CD14-positive monocyte (primary cell): Measurements from ENCODE around the gene STXBP5. TPM values are rescaled to one million over a fixed set of nuclear protein-coding genes. Genes with fewer than 3 reads are reported as not detected.

Source experiments
- DNase-seq, 3 donors: peaks; one replicate each; pipeline ENCODE4 v3.0.0-alpha.2; 2011 to 2022
- H2AFZ ChIP-seq: 2 replicates; pipeline ENCODE4 v1.6.0; 2012; ENCODE audit warnings: mild to moderate bottlenecking, low read depth, low read length, inconsistent platforms; ENCODE audit not compliant: insufficient read depth, poor library complexity, severe bottlenecking
- H3K27ac ChIP-seq, 2 donors: 1 replicate in 1 of 2; 2 replicates in 1 of 2; pipeline ENCODE4 v1.5.1; 2012 to 2013; ENCODE audit warnings: low read length in 2 of 2, control low read depth in 1 of 2, inconsistent platforms in 1 of 2, low read depth in 1 of 2, mild to moderate bottlenecking in 1 of 2
- H3K27me3 ChIP-seq, 2 donors: one replicate each; pipeline versions ENCODE4 v1.6.0 to v1.6.1; 2011 to 2013; ENCODE audit warnings: low read length in 2 of 2; ENCODE audit not compliant: control insufficient read depth in 2 of 2, insufficient read depth in 2 of 2
- H3K36me3 ChIP-seq, 2 donors: replicated peaks in 1 of 2; 1 replicate in 1 of 2; 2 replicates in 1 of 2; pipeline versions ENCODE4 v1.5.1 to v1.6.1; 2012 to 2013; ENCODE audit warnings: low read length in 2 of 2, control low read depth in 1 of 2, inconsistent platforms in 1 of 2, mild to moderate bottlenecking in 1 of 2; ENCODE audit not compliant: insufficient read depth in 2 of 2, control insufficient read depth in 1 of 2
- H3K4me1 ChIP-seq, 2 donors: 1 replicate in 1 of 2; 2 replicates in 1 of 2; pipeline versions ENCODE4 v1.5.1 to v1.6.1; 2012 to 2013; ENCODE audit warnings: low read length in 2 of 2, control low read depth in 1 of 2, inconsistent platforms in 1 of 2, mild to moderate bottlenecking in 1 of 2, moderate library complexity in 1 of 2; ENCODE audit not compliant: insufficient read depth in 2 of 2, control insufficient read depth in 1 of 2
- H3K4me2 ChIP-seq: replicated peaks from 2 replicates; pipeline ENCODE3; 2012; ENCODE audit warnings: low read length, moderate library complexity, mild to moderate bottlenecking; ENCODE audit not compliant: poor library complexity, severe bottlenecking; ENCODE audit errors: extremely low read depth
- H3K4me3 ChIP-seq, 3 experiments: fragments of 200-600 bp in 1 of 3; sonication (generic) in 1 of 3; replicated peaks in 1 of 3; 1 replicate in 2 of 3; 2 replicates in 1 of 3; pipeline ENCODE4 v1.5.1; 2011 to 2013; ENCODE audit warnings: low read length in 3 of 3, mild to moderate bottlenecking in 3 of 3, control low read depth in 2 of 3, low read depth in 2 of 3, inconsistent platforms in 1 of 3, moderate library complexity in 1 of 3
- H3K79me2 ChIP-seq: 2 replicates; pipeline ENCODE4 v1.6.0; 2012; ENCODE audit warnings: mild to moderate bottlenecking, control low read depth, inconsistent platforms, low read length, moderate library complexity; ENCODE audit not compliant: insufficient read depth
- H3K9ac ChIP-seq: 2 replicates; pipeline ENCODE4 v1.6.0; 2017; ENCODE audit warnings: low read length, mild to moderate bottlenecking; ENCODE audit not compliant: insufficient read depth, poor library complexity, severe bottlenecking
- H3K9me3 ChIP-seq, 2 donors: replicated peaks in 1 of 2; 1 replicate in 1 of 2; 2 replicates in 1 of 2; pipeline versions ENCODE4 v1.5.1 to v1.6.1; 2012 to 2013; ENCODE audit warnings: low read length in 2 of 2, control low read depth in 1 of 2; ENCODE audit not compliant: control insufficient read depth in 1 of 2, insufficient read depth in 1 of 2
- H4K20me1 ChIP-seq: 2 replicates; pipeline ENCODE4 v1.6.0; 2012; ENCODE audit warnings: mild to moderate bottlenecking, low read length, control low read depth, moderate library complexity; ENCODE audit not compliant: insufficient read depth
- H3K27ac Mint-ChIP-seq, 7 donors: one replicate each; pipeline ENCODE4 v1.8.0; 2020; ENCODE audit warnings: mild to moderate bottlenecking in 7 of 7, mixed read lengths in 7 of 7, moderate library complexity in 6 of 7, inconsistent platforms in 2 of 7
- H3K27me3 Mint-ChIP-seq, 3 donors: one replicate each; pipeline ENCODE4 v1.8.0; 2021 to 2022; ENCODE audit warnings: low read depth in 3 of 3, mild to moderate bottlenecking in 3 of 3, mixed read lengths in 3 of 3, moderate library complexity in 3 of 3, inconsistent platforms in 1 of 3
- H3K36me3 Mint-ChIP-seq, 2 donors: one replicate each; pipeline ENCODE4 v1.8.0; 2020; ENCODE audit warnings: mixed read lengths in 2 of 2, inconsistent platforms in 1 of 2, mild to moderate bottlenecking in 1 of 2
- H3K4me1 Mint-ChIP-seq: one replicate; pipeline ENCODE4 v1.8.0; 2020; ENCODE audit warnings: mild to moderate bottlenecking, mixed read lengths
- H3K4me3 Mint-ChIP-seq, 2 donors: one replicate each; pipeline ENCODE4 v1.8.0; 2020; ENCODE audit warnings: mild to moderate bottlenecking in 2 of 2, mixed read lengths in 2 of 2, moderate library complexity in 1 of 2
- H3K9me3 Mint-ChIP-seq, 7 donors: one replicate each; pipeline ENCODE4 v1.8.0; 2020 to 2022; ENCODE audit warnings: mixed read lengths in 7 of 7, mild to moderate bottlenecking in 6 of 7, moderate library complexity in 6 of 7, inconsistent platforms in 2 of 7
- CTCF ChIP-seq: fragments of 200-600 bp; IDR thresholded peaks from one replicate; pipeline ENCODE4 v1.8.0; 2022; ENCODE audit warnings: antibody characterized with exemption, mild to moderate bottlenecking
- WGBS: methylation state at CpG from one replicate; pipeline ENCODE4 v1.1.5; 2013; ENCODE audit warnings: missing lambda C conversion rate; ENCODE audit not compliant: insufficient coverage; 5-methylcytosine and 5-hydroxymethylcytosine counted together
- intact Hi-C, 2 donors: fragments of 100-400 bp; cut with micrococcal nuclease; formaldehyde crosslinking; loops; one replicate each; pipeline versions ENCODE4 v1.15.0 to v1.15.1; 2023
- polyA plus RNA-seq, 3 donors: library from polyadenylated mRNA; depleted of rRNA in 1 of 3; unstranded in 2 of 3; stranded (reverse) in 1 of 3; fragments of 300-500 nt in 2 of 3; fragments of >200 nt in 1 of 3; fragmentation: Illumina TruSeq in 2 of 3; gene quantifications; 1 replicate in 2 of 3; 2 replicates in 1 of 3; pipeline ENCODE4 v1.2.3, GENCODE V29; 2012 to 2021

The STXBP5 gene
- polyA plus RNA-seq, 3 donors: 1.5 to 8.8 (median 2.0) TPM

GRCh38 chr6:147421903-147422302, 217.7 kb downstream of the STXBP5 start:
- H3K9me3 Mint-ChIP-seq: peaks cover 11 to 28% (median 20%) of the 10 kb centered on the region in 7 donors
- Histone ChIP-seq H3K27ac (no peak overlapping the region), H3K36me3 (no peaks in the 10 kb centered on the region), H3K4me2 (no peak overlapping the region), H3K9ac (no peak overlapping the region), H3K79me2 (no peaks in the 10 kb centered on the region), H4K20me1 (no peaks in the 10 kb centered on the region), H2AFZ (no peak overlapping the region), H3K4me1 (no peaks in the 10 kb centered on the region), H3K9me3 (peaks cover 10 to 18% of the 10 kb centered on the region in 2 donors), H3K27me3 (no peaks in the 10 kb centered on the region), H3K4me3 (no peak overlapping the region)
- no peaks in the 10 kb centered on the region for H3K4me1 Mint-ChIP-seq
- intact Hi-C loops: no loop called here
- no peaks in the 10 kb centered on the region for H3K36me3 Mint-ChIP-seq
- H3K27ac Mint-ChIP-seq: no peak overlapping the region
- peaks cover 0 to 2% (median 2%) of the 10 kb centered on the region in 3 donors for H3K27me3 Mint-ChIP-seq
- TF ChIP-seq CTCF: no peak
- no peak for DNase-seq
- no peak overlapping the region for H3K4me3 Mint-ChIP-seq

GRCh38 chr6:147423111-147423510, 218.9 kb downstream of the STXBP5 start:
- no peak overlapping the region for H3K4me3 Mint-ChIP-seq
- H3K36me3 Mint-ChIP-seq: no peaks in the 10 kb centered on the region
- no peak overlapping the region for H3K27ac Mint-ChIP-seq
- TF ChIP-seq CTCF: no peak
- Histone ChIP-seq H3K9me3 (peaks cover 10 to 18% of the 10 kb centered on the region in 2 donors), H3K79me2 (no peaks in the 10 kb centered on the region), H3K36me3 (no peaks in the 10 kb centered on the region), H3K27me3 (no peaks in the 10 kb centered on the region), H3K4me3 (no peak overlapping the region), H3K9ac (no peak overlapping the region), H2AFZ (no peak overlapping the region), H3K4me2 (no peak overlapping the region), H3K4me1 (no peaks in the 10 kb centered on the region), H4K20me1 (no peaks in the 10 kb centered on the region), H3K27ac (no peak overlapping the region)
- H3K9me3 Mint-ChIP-seq: peaks cover 12 to 25% (median 20%) of the 10 kb centered on the region in 7 donors
- DNase-seq: no peak
- 96% methylated on average over 11 of the region's 11 CpGs for WGBS
- intact Hi-C loops: no loop called here
- no peaks in the 10 kb centered on the region for H3K4me1 Mint-ChIP-seq
- peaks cover 0 to 2% (median 1%) of the 10 kb centered on the region in 3 donors for H3K27me3 Mint-ChIP-seq
